ENCODE results near the gene FGD5. TPM values are rescaled to one million over a fixed set of nuclear protein-coding genes. Genes with fewer than 3 reads are reported as not detected.

Gene FGD5
- total and polyA plus RNA-seq, 2 donors (not counting 1 experiment from before 2014, with no cell fraction given) = 0.03 to 0.50 TPM

GRCh38 chr3:14913926-14914778 lies 95.4 kb downstream of the FGD5 start:
- no peaks in the 10 kb centered on the region for H3K4me1 ChIP-seq (ENCODE audit: control insufficient read depth, extremely low read depth, insufficient read depth, low read length)
- no peak overlapping the region for H3K4me3 ChIP-seq (replicated peaks in 1 of 4; ENCODE audit: control extremely low read depth in 1 of 4, insufficient read depth in 1 of 4, low read depth in 3 of 4, low read length in 4 of 4)
- no peaks in the 10 kb centered on the region for H3K79me2 ChIP-seq (ENCODE audit: control insufficient read depth, insufficient read depth, low read length)
- no peak overlapping the region for H3K4me2 ChIP-seq (ENCODE audit: extremely low read depth, insufficient read depth, low read length)
- no peak for DNase-seq (ENCODE audit: low read depth in 2 of 2)
- no peaks in the 10 kb centered on the region for H3K27me3 ChIP-seq (ENCODE audit: control insufficient read depth, insufficient read depth, low read length)
- TF ChIP-seq CTCF (conservative IDR thresholded peaks at IDR 0.05 in 1 of 2, IDR thresholded peaks at IDR 0.05 in 1 of 2; ENCODE audit: low read depth in 1 of 2, low read length in 2 of 2) (no peak), EZH2 (IDR thresholded peaks at IDR 0.05; ENCODE audit: low read length, missing control alignments) (no peak)
- no peak overlapping the region for H3K27ac ChIP-seq (ENCODE audit: insufficient read depth, low read length)
- no peaks in the 10 kb centered on the region for H3K36me3 ChIP-seq (ENCODE audit: control insufficient read depth, insufficient read depth, low read length)
- no peak overlapping the region for H2AFZ ChIP-seq (ENCODE audit: low read length)
- no peak overlapping the region for H3K9ac ChIP-seq (ENCODE audit: insufficient read depth, low read length)
- H4K20me1 ChIP-seq (ENCODE audit: control insufficient read depth, extremely low read depth, insufficient read depth, low read length) = no peaks in the 10 kb centered on the region
- no peaks in the 10 kb centered on the region for H3K9me3 ChIP-seq (ENCODE audit: control insufficient read depth, insufficient read depth, low read depth, low read length)

GRCh38 chr3:14914779-14915117 lies 96.0 kb downstream of the FGD5 start:
- TF ChIP-seq EZH2 (IDR thresholded peaks at IDR 0.05; ENCODE audit: low read length, missing control alignments) = no peak
- TF ChIP-seq CTCF (conservative IDR thresholded peaks at IDR 0.05 in 1 of 2, IDR thresholded peaks at IDR 0.05 in 1 of 2; ENCODE audit: low read depth in 1 of 2, low read length in 2 of 2) = no peak
- H3K4me2 ChIP-seq (ENCODE audit: extremely low read depth, insufficient read depth, low read length) = no peak overlapping the region
- no peaks in the 10 kb centered on the region for H4K20me1 ChIP-seq (ENCODE audit: control insufficient read depth, extremely low read depth, insufficient read depth, low read length)
- H3K9me3 ChIP-seq (ENCODE audit: control insufficient read depth, insufficient read depth, low read depth, low read length) = no peaks in the 10 kb centered on the region
- no peaks in the 10 kb centered on the region for H3K27me3 ChIP-seq (ENCODE audit: control insufficient read depth, insufficient read depth, low read length)
- no peak overlapping the region for H3K27ac ChIP-seq (ENCODE audit: insufficient read depth, low read length)
- no peak overlapping the region for H3K9ac ChIP-seq (ENCODE audit: insufficient read depth, low read length)
- H3K4me3 ChIP-seq (replicated peaks in 1 of 4; ENCODE audit: control extremely low read depth in 1 of 4, insufficient read depth in 1 of 4, low read depth in 3 of 4, low read length in 4 of 4) = no peak overlapping the region
- no peak overlapping the region for H2AFZ ChIP-seq (ENCODE audit: low read length)
- no peaks in the 10 kb centered on the region for H3K4me1 ChIP-seq (ENCODE audit: control insufficient read depth, extremely low read depth, insufficient read depth, low read length)
- no peak for DNase-seq (ENCODE audit: low read depth in 2 of 2)
- no peaks in the 10 kb centered on the region for H3K36me3 ChIP-seq (ENCODE audit: control insufficient read depth, insufficient read depth, low read length)
- no peaks in the 10 kb centered on the region for H3K79me2 ChIP-seq (ENCODE audit: control insufficient read depth, insufficient read depth, low read length)

DNA sequence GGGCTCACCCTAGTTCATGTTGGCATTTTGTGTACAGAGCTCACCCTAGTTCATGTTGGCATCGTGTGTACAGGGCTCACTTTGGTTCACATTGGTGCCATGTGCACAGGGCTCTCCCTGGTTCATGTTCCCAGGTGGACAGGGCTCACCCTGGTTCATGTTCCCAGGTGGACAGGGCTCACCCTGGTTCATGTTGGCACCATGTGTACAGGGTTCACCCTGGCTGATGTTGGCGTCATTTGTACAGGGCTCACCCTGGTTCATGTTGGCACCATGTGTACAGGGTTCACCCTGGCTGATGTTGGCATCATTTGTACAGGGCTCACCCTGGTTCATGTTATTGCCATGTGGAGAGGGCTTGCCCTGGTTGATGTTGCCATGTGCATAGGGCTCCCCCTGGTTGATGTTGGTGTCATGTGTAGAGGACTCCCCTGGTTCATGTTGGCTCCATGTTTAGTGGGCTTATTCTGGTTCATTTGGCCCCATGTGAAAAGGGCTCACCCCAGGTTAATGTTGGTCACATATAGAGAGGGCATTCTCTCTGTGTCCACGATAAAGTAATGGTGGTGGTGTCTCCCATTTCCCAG lies 97.0 kb downstream of the FGD5 start:
- peak; percentile 4 to 18 for TF ChIP-seq CTCF (conservative IDR thresholded peaks at IDR 0.05 in 1 of 2, IDR thresholded peaks at IDR 0.05 in 1 of 2; ENCODE audit: low read depth in 1 of 2, low read length in 2 of 2)
- no peak for TF ChIP-seq EZH2 (IDR thresholded peaks at IDR 0.05; ENCODE audit: low read length, missing control alignments)
- Histone ChIP-seq H3K9ac (ENCODE audit: insufficient read depth, low read length) (no peak overlapping the region), H2AFZ (ENCODE audit: low read length) (no peak overlapping the region), H3K27ac (ENCODE audit: insufficient read depth, low read length) (no peak overlapping the region), H4K20me1 (ENCODE audit: control insufficient read depth, extremely low read depth, insufficient read depth, low read length) (no peaks in the 10 kb centered on the region), H3K79me2 (ENCODE audit: control insufficient read depth, insufficient read depth, low read length) (no peaks in the 10 kb centered on the region), H3K9me3 (ENCODE audit: control insufficient read depth, insufficient read depth, low read depth, low read length) (no peaks in the 10 kb centered on the region), H3K27me3 (ENCODE audit: control insufficient read depth, insufficient read depth, low read length) (no peaks in the 10 kb centered on the region), H3K36me3 (ENCODE audit: control insufficient read depth, insufficient read depth, low read length) (no peaks in the 10 kb centered on the region), H3K4me1 (ENCODE audit: control insufficient read depth, extremely low read depth, insufficient read depth, low read length) (no peaks in the 10 kb centered on the region), H3K4me2 (ENCODE audit: extremely low read depth, insufficient read depth, low read length) (no peak overlapping the region), H3K4me3 (replicated peaks in 1 of 4; ENCODE audit: control extremely low read depth in 1 of 4, insufficient read depth in 1 of 4, low read depth in 3 of 4, low read length in 4 of 4) (no peak overlapping the region)
- no peak for DNase-seq (ENCODE audit: low read depth in 2 of 2)
